GM21381 (cell line): ENCODE results near the gene GVQW3.
"Not testable (repeated sequence)": the region's sequence is repeated elsewhere in the genome, so short reads cannot be mapped to it uniquely, and the experiment has no call there.

Source experiments
- ATAC-seq: cut with Tn5 transposase; IDR thresholded peaks from one replicate; pipeline ENCODE4 v1.9.1; 2021; ENCODE audit warnings: mild to moderate bottlenecking, moderate library complexity; ENCODE audit not compliant: unreplicated experiment

The GVQW3 gene

DNA sequence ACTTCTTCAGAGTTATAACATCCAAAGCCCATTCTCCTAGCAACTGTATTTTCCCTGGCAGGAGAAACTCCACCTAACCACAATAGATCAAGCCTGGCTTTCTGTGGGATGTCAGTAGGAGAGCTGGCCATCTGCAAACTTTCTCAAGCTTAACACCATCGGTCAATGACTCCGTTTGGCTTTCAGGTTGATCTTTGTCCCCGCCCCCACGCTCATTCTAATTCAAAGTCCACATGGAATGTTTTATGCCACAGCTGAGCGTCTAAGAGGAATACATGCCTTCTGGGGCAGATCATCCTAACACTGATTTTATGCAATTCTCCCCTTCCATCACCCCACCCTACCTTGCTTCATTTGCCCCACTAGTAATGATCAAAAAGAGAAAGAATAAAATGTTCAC, 4.8 kb downstream of the GVQW3 start:
- ATAC-seq: no peak

GRCh38 chr11:76388408-76388807, 7.3 kb downstream of the GVQW3 start:
- no peak for ATAC-seq

- no peak for ATAC-seq
Observed at GRCh38 chr11:76391021-76391420, 9.9 kb downstream of the GVQW3 start.

DNA sequence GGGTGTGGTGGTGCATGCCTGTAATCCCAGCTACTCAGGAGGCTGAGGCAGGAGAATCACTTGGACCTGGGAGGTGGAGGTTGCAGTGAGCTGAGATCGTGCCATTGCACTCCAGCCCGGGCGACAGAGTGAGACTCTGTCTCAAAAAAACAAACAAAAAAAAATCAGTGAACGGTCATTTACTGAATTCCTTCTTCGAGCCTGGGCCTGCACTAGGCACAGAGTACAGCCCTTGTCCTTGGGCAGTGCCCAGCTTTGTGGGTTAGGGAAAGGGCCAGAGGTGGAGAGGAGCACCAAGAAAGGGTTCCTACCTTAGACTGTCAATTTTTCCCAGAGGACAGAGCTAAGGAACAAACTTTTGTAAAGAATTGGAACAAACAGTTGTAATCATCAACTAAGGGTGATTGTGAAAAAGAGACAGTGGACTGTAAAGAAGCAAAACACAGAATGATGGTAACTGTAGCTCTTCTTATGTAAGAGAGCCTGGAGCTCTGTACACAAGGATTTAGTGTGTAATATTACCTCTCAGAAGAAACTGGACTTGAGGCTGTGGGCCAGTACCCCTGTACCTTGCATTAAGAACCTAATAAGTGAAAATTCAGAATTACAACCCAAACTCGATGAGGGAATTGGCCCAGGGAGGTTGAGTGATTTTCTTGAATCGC, 10.8 kb downstream of the GVQW3 start:
- ATAC-seq: no peak

DNA sequence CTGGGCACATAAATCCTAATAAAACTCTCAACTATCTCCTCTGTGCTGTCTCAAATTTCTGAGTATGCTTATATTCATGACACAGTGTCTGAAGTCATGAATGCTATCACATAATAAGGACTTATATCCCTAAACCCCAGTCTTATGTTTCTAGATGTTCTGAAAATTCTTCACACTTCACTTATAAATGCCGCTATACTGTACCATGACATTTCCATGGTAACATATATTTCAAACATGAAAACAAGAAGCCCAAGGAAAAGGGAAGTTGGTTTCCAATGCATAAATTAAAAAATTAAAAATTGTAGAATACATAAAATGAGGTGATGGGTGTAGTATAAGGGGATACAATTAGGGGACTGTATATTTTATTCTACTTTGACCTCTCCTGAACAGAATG, 11.7 kb downstream of the GVQW3 start:
- no peak for ATAC-seq

DNA sequence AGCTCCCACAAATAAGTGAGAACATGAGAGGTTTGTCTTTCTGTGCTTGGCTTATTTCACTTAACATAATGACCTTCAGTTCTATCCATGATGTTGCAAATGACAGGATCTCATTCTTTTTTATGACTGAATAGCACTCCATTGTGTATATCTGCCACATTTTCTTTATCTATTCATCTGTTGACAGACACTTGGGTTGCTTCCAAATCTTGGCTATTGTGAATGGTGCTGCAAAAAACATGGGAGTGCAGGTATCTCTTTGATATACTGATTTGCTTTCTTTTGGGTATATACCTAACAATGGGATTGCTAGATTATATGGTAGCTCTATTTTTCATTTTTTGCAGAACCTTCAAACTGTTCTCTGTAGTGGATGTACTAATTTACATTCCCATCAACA, 13.3 kb downstream of the GVQW3 start:
- ATAC-seq: no peak

- ATAC-seq: no peak
Observed at GRCh38 chr11:76395296-76395695, 14.2 kb downstream of the GVQW3 start.

- no peak for ATAC-seq
Observed at GRCh38 chr11:76397383-76397782, 16.3 kb downstream of the GVQW3 start.

DNA sequence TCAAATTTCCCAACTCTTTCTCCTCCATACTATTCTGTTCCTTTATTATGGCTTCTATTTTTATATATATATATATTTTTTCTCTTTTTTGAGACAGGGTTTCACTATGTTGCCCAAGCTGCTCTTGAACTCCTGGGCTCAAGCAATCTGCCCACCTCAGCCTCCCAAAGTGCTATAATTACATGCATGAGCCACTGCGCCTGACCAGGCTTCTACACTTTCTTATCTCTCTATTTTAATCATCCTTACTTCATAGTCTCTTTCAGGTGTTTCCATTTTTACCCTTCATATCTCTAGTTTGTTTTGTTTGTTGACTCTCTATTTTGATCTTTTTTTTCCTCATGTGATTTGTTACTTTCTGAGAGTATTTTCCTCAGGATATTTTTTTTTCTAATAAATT, 19.8 kb downstream of the GVQW3 start:
- ATAC-seq: no peak

DNA sequence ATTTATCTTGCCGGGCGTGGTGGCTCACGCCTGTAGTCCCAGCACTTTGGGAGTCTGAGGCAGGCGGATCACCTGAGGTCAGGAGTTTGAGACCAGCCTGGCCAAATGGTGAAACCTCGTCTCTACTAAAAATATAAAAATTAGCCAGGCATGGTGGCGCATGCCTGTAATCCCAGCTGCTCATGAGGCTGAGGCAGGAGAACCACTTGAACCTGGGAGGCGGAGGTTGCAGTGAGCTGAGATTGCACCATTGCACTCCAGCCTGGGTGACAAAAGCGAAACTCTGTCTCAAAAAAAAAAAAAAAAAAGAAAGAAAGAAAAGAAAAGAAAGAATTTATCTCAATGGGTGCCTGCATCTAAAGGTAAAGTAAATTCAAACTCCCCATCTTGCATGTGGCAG, 20.4 kb downstream of the GVQW3 start:
- not testable (repeated sequence) for ATAC-seq

DNA sequence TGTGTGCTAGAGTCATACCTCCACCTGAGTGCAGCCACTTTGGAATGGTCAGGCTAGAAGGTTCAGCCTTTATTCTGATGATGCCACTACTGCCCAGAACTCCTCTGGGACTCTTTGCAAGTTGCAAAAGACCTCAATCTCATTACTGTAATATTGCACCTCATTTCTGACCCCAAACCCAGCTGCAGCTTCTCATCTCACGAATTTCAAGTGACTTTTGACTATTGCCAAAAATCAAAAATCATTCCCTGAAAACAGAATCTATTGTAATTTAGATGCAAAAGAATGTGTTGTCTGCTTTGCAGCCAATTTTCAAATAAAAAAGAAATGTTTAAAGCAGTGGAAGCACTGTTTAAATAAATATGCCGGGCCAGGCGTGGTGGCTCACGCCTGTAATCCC, 25.2 kb downstream of the GVQW3 start:
- ATAC-seq: no peak

- no peak for ATAC-seq
Observed at GRCh38 chr11:76408171-76408965, 27.2 kb downstream of the GVQW3 start.

DNA sequence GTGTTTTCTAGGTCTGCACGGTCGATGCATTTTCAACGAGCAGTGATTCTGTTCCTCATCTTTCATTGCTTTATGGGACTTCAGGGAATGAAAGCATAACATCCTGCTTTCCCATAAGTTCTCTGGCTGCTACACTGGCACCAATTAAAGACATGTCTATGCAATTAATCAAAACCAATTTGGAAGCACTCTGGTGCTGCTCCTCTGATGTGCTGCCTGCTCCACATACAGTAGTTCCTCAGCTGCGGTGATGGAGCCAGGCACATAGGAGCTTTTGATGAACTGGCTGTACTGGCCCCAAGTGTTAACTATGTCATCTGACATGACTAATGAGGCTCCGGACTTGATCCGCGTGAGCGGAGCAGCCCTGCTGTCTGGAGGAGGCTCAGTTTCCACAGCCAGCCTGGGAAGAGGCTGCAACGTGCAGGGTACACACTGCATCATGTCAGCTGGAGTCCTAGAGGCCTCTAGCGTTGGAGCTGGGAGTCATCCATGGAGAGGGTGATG, 29.8 kb downstream of the GVQW3 start:
- ATAC-seq: no peak

GRCh38 chr11:76415073-76415472, 34.0 kb downstream of the GVQW3 start:
- no peak for ATAC-seq

DNA sequence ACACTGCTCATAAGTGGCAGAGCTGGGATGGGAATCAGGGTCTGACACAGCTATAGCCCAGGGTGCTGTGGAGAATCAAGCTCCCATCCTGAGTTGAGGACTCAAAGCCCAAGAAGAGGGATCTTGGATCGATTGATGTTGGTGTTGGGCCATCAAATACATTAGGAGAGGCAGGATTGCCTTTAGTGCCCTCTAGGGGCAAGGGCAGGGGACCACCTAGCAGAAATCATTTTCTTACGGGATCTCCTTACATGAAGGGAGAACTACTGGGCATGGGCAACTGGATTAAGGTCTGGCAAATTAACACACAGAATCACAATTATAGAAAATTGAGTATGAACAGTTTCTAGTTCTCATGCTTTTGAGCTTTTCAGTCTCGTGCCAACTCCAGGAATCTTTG, 38.8 kb downstream of the GVQW3 start:
- no peak for ATAC-seq

GRCh38 chr11:76424379-76424778, 43.3 kb downstream of the GVQW3 start:
- ATAC-seq: no peak

DNA sequence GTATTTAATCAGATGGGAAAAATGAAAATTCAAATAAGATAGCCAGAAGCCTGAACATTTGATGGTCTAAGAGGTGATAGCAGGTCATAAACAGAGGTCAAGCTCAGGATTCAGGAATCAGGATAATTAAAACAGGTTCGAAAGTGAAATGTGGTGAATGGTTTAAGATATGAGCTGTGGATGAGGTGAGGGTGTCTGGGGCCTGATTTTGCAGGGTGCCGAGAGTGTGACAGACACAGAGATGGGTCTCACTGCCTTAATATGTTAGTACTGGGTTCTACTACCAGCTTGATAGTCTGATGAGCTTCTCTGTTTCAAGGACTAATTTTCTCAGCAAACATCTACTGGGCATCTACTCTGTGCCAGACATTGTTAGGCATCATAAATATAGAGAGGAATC, 43.8 kb downstream of the GVQW3 start:
- ATAC-seq: no peak

- ATAC-seq: no peak
Observed at GRCh38 chr11:76426660-76427059, 45.5 kb downstream of the GVQW3 start.

- ATAC-seq: no peak
Observed at GRCh38 chr11:76436020-76436419, 54.9 kb downstream of the GVQW3 start.

- ATAC-seq: no peak
Observed at GRCh38 chr11:76443268-76443980, 62.3 kb downstream of the GVQW3 start.

DNA sequence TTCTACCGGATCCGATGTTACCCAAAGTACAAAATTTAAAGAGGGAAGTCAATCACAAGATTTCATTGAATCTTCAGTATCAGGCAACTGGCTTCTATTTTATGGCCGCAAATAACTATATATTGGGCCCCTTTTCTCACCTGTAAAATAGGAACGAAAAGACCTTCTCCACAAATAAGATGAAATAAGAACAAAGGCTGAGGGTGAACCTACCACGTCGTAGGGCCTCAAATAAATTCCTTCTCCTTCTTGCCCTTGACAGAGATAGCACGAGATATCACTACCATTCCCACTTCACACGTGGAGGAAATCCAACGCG, 62.9 kb downstream of the GVQW3 start:
- no peak for ATAC-seq
